ENCODE measurements around the gene CTSL. TPM values are rescaled to one million over a fixed set of nuclear protein-coding genes. Genes with fewer than 3 reads are reported as not detected.

CTSL gene
- polyA plus RNA-seq, 1 donor (not counting 4 experiments of a cell fraction or from before 2014, with no cell fraction given) = 121 TPM

GRCh38 chr9:87677776-87678587 lies 47.9 kb upstream of the CTSL start:
- Histone ChIP-seq H3K4me1 (ENCODE audit: control insufficient read depth, extremely low read depth, insufficient read depth, low read length) (no peaks in the 10 kb centered on the region), H2AFZ (ENCODE audit: control insufficient read depth, low read length) (no peak overlapping the region), H3K9me1 (ENCODE audit: control insufficient read depth, extremely low read depth, insufficient read depth, low read length) (no peaks in the 10 kb centered on the region), H3K4me2 (ENCODE audit: control insufficient read depth, extremely low read depth, insufficient read depth, low read depth, low read length) (no peak overlapping the region), H3K4me3 (ENCODE audit: control insufficient read depth in 2 of 3, extremely low read depth in 1 of 3, insufficient read depth in 2 of 3, low read depth in 1 of 3, low read length in 3 of 3) (no peak overlapping the region), H3K36me3 (ENCODE audit: control insufficient read depth in 2 of 2, extremely low read depth in 1 of 2, insufficient read depth in 2 of 2, low read length in 2 of 2) (no peaks in the 10 kb centered on the region), H4K20me1 (ENCODE audit: control insufficient read depth, extremely low read depth, insufficient read depth, low read length) (no peaks in the 10 kb centered on the region), H3K27ac (ENCODE audit: control insufficient read depth, insufficient read depth, low read length) (no peak overlapping the region), H3K27me3 (ENCODE audit: control insufficient read depth, extremely low read depth, insufficient read depth, low read length) (no peaks in the 10 kb centered on the region), H3K79me2 (ENCODE audit: control insufficient read depth, insufficient read depth, low read length) (no peaks in the 10 kb centered on the region), H3K9ac (ENCODE audit: control insufficient read depth, extremely low read depth, insufficient read depth, low read length) (no peak overlapping the region), H3K9me3 (ENCODE audit: control insufficient read depth, low read depth, low read length) (no peaks in the 10 kb centered on the region)
- FAIRE-seq = no peak
- no peak for TF ChIP-seq EZH2 (IDR thresholded peaks at IDR 0.05; ENCODE audit: low read length)
- TF ChIP-seq, protein P1, sequence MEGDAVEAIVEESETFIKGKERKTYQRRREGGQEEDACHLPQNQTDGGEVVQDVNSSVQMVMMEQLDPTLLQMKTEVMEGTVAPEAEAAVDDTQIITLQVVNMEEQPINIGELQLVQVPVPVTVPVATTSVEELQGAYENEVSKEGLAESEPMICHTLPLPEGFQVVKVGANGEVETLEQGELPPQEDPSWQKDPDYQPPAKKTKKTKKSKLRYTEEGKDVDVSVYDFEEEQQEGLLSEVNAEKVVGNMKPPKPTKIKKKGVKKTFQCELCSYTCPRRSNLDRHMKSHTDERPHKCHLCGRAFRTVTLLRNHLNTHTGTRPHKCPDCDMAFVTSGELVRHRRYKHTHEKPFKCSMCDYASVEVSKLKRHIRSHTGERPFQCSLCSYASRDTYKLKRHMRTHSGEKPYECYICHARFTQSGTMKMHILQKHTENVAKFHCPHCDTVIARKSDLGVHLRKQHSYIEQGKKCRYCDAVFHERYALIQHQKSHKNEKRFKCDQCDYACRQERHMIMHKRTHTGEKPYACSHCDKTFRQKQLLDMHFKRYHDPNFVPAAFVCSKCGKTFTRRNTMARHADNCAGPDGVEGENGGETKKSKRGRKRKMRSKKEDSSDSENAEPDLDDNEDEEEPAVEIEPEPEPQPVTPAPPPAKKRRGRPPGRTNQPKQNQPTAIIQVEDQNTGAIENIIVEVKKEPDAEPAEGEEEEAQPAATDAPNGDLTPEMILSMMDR (optimal IDR thresholded peaks at IDR 0.05 in 1 of 3, IDR thresholded peaks at IDR 0.05 in 1 of 3, conservative IDR thresholded peaks at IDR 0.05 in 1 of 3; ENCODE audit: extremely low read depth in 1 of 3, insufficient read depth in 2 of 3, low read length in 3 of 3) = no peak
- dilution Hi-C loops (cut with MboI; ENCODE audit: extremely low pct_ligation_motif_present, low sequenced_read_pairs) = no loop called here
- DNase-seq (ENCODE audit: low read depth, low spot score) = no peak

- Histone ChIP-seq H2AFZ (ENCODE audit: control insufficient read depth, low read length) (no peak overlapping the region), H4K20me1 (ENCODE audit: control insufficient read depth, extremely low read depth, insufficient read depth, low read length) (no peaks in the 10 kb centered on the region), H3K36me3 (ENCODE audit: control insufficient read depth in 2 of 2, extremely low read depth in 1 of 2, insufficient read depth in 2 of 2, low read length in 2 of 2) (no peaks in the 10 kb centered on the region), H3K4me3 (ENCODE audit: control insufficient read depth in 2 of 3, extremely low read depth in 1 of 3, insufficient read depth in 2 of 3, low read depth in 1 of 3, low read length in 3 of 3) (no peak overlapping the region), H3K27me3 (ENCODE audit: control insufficient read depth, extremely low read depth, insufficient read depth, low read length) (no peaks in the 10 kb centered on the region), H3K79me2 (ENCODE audit: control insufficient read depth, insufficient read depth, low read length) (no peaks in the 10 kb centered on the region), H3K9me1 (ENCODE audit: control insufficient read depth, extremely low read depth, insufficient read depth, low read length) (no peaks in the 10 kb centered on the region), H3K9ac (ENCODE audit: control insufficient read depth, extremely low read depth, insufficient read depth, low read length) (no peak overlapping the region), H3K4me2 (ENCODE audit: control insufficient read depth, extremely low read depth, insufficient read depth, low read depth, low read length) (no peak overlapping the region), H3K4me1 (ENCODE audit: control insufficient read depth, extremely low read depth, insufficient read depth, low read length) (no peaks in the 10 kb centered on the region), H3K27ac (ENCODE audit: control insufficient read depth, insufficient read depth, low read length) (no peak overlapping the region), H3K9me3 (ENCODE audit: control insufficient read depth, low read depth, low read length) (no peaks in the 10 kb centered on the region)
- dilution Hi-C loops (cut with MboI; ENCODE audit: extremely low pct_ligation_motif_present, low sequenced_read_pairs) = no loop called here
- TF ChIP-seq EZH2 (IDR thresholded peaks at IDR 0.05; ENCODE audit: low read length) = no peak
- TF ChIP-seq, protein P1 (optimal IDR thresholded peaks at IDR 0.05 in 1 of 3, IDR thresholded peaks at IDR 0.05 in 1 of 3, conservative IDR thresholded peaks at IDR 0.05 in 1 of 3; ENCODE audit: extremely low read depth in 1 of 3, insufficient read depth in 2 of 3, low read length in 3 of 3) = peak; percentile 72 to 83 (median 77)
- DNase-seq (ENCODE audit: low read depth, low spot score) = peak; percentile 25
- no peak for FAIRE-seq
These were observed 47.1 kb upstream of the CTSL start for GRCh38 chr9:87678650-87679355.

Measured in keratinocyte (primary cell).